Measurements from ENCODE around the gene ZDHHC3.
"Not testable (repeated sequence)": the region's sequence is repeated elsewhere in the genome, so short reads cannot be mapped to it uniquely, and the experiment has no call there.

The ZDHHC3 gene

DNA sequence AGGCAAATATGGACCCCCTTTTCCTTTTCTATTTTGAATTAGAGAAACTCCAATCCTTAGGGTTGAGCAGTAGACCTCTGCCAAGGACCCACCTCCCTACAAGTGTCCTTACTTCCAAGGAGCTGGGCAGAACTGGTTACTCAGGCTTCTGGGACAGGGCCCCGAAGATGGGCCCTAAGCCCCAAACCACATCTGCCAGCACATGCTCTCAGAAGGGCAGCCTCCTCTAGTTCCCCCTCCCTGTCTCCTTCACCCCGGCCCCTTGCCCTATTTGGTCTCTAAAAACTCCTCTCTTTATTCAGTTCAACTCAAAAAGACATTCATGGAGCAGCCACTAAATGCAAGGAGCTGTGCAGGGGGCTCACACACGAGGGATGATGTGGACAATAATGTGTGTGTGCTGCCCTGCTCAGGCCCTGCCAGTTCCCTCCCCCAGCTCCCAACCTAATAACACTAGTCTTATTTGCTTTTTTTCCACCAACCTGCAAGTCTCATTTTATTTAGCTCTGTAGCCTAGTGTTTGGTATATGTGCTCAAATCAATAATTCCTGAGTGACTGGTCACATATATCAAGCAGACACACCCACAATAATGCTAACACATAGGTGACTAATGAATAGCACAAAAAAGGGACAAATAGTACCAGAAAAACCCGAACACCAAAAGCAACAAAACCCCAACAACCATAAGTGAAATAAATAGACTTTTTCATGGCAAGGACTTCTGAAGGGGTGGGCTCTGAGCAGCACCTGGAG is 12.2 kb downstream of the ZDHHC3 start:
- DNase-seq: no peak

DNA sequence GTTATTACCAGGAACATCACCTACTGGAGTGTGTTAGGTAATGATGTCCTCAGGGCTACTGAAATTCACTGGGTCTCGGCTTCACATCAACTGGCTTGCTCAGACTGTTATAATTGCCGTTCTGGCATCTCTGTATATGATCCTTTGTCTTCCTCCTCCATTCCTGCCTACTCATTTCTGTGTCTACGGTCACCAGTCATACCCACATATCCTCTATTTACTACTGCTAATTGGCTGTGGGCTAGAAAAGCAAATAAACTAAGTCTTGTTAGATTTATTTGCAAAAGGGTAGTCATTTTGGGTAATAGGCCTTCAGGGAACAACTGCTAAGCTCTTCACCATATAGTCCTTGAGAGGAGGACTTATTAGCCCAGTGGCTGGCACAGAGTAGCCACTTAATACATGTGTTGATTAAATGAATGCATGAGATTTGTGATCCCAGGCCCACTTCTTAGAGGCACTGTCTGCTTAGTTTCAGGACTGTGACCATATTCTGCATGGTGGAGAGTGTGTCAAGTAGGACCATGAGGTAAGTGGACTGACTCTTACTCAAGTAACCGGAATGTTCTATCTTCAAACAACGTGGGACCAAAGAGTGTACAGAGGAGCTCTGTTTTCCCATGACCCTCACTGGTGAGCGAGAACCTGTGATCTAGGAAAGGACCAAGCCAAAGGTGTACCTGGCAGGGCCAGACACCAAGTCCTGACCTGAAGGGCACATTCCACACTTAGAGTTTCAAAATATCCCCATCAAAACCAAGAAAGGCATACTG is 13.2 kb downstream of the ZDHHC3 start:
- DNase-seq: no peak

DNA sequence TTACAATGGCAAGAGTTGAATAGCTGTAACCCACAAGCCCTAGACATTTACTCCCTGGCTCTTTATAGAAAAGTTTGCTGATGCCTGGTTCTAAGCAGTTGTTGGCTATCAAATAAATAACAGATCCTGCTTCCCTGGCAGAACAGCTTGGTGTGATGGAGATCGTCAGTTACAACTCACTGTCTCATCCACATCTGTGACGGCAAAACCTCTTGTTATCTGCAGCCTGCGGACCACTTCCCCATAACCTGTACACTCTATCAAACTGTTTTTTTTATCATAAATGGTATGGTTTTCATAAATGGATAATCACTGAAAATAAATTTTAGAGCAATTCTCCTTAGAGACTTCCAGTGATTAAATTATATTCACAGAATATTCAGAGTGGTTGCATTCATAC is 14.1 kb downstream of the ZDHHC3 start:
- no peak for DNase-seq

DNA sequence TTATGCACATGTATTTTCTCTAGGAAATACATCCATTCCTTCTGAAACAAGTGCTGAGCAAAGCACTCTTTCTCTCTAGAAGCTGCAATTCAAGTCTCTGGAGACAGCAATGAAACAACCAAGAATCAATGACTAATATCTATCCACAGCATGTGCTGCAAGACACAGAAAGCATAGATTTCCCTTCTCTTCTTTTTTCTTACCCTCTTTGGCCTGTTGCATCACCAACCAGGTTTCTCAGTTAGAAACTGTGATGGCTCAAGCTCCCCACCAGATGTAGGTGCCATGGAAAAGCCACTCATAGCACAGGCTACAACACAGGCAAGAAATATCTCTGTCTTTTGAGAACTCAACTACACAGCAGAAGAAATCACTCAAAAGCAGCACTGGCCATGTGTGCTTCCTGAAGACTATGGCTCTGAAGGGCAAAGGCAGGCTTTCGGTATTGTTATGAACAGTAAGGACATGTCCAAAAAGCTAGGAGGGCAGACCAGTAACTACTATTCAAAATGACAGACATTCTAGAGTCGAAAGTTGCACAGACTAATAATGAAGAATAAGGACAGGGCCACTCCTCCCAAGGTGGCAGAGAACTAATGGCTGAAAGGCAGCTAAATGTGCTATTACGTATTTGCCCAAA is 15.5 kb downstream of the ZDHHC3 start:
- no peak for DNase-seq

DNA sequence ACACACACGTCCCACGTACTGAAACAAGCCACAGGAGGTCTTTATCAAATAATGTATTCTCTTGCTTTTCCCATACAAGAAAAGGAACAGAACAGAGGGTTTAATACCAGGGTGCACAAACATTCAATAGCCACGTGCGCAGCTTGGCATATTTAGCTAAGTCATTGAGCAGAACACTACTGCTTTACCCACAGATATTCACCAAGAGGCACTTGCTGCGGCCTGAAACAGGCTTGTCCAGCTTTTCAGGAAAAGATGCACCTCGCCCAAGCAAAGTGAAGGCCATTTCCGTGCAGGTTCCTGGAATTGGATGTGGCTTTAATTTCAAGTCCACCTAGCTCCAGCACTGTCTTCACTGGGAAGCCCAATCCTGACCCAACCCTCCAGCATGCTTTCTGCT is 17.6 kb downstream of the ZDHHC3 start:
- DNase-seq: no peak

DNA sequence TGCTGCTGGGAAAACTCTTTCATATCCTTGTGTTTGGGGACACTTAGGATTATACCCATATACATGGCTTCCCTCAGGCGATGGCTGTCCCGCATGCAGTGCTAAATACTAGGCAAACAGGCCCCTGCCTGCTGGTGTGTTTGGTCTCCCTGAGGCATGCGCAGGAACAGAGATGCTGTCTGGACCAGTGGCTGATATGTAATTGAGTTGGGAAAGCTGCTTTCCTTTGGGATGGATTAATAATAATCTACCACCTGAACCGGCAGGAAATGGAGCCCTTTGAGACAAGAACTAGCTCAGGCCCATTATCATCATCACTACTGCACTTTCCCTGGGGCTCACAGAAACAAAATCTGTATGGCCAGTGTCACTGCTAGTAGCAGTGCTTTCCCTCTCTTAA is 18.0 kb downstream of the ZDHHC3 start:
- no peak for DNase-seq

DNA sequence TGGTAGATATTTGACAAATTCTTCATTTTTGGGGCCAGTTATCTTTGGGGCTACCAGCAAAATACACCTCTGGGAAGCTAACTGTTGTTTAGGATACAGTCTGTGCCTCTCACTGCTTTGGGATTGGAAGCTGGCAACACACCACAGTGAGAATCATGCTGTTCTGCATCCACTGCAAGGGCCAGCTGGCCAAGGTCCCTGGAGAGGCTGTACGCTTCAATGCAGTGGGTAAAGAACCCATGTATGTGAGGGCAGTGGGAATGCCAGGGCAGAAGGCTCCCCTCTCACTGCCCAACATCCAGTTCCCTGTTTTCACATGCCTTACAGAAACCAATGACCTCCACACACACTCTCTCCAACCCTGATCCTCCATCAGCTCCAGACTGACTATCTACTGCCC is 20.1 kb downstream of the ZDHHC3 start:
- DNase-seq: no peak

DNA sequence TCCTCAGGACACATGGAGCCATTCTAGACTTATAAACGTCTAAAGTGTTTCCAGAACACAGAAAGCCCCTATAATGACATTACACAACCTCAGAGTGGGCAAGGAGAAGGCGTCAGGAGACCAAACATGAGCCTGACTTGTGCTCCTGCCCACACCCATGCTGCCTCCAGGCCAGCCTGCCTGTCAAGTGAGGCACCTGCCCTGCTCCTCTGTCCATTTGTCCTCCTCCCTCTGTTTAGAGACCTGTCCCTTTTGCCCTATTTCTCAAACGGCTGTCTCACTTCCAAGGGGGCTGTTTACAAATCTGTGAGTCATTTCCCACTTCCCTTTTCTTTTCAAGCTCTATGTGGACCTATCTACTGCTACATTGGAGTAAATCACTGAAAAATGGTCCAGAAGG is 21.0 kb downstream of the ZDHHC3 start:
- no peak for DNase-seq

DNA sequence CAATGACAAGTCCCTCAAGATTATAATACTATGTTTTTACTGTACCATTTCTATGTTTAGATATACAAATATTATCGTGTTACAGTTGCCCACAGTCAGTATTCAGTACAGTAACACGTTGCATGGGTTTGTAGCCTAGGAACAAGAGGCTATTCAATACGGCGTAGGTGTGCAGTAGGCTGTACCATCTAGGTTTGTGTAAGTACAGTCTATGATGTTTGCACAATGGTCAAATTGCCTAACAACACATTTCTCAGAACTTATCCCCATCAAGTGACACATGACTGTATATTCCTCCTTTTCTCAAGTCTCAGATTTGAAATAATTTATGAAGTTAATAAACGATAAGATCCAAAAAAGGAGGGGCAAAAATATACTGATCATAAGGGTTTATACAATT is 21.7 kb downstream of the ZDHHC3 start:
- no peak for DNase-seq

DNA sequence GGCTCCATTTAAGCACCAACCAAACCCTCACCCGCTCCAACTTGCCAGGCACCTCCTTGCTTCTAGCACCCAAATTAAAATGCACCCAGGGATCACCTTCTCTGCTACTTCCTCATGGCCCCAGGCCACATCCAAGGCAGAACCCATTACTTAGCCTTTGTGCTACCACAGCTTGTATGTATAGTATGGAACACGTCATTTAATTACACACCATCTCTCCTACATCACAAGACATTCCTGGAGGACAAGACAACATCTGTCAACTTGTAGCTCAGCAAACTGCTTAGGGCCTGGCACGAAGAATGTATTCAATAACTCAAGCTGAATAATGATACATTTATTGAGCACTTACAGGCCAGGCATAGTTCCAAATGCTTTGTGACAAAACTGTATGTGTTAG is 23.3 kb downstream of the ZDHHC3 start:
- no peak for DNase-seq

DNA sequence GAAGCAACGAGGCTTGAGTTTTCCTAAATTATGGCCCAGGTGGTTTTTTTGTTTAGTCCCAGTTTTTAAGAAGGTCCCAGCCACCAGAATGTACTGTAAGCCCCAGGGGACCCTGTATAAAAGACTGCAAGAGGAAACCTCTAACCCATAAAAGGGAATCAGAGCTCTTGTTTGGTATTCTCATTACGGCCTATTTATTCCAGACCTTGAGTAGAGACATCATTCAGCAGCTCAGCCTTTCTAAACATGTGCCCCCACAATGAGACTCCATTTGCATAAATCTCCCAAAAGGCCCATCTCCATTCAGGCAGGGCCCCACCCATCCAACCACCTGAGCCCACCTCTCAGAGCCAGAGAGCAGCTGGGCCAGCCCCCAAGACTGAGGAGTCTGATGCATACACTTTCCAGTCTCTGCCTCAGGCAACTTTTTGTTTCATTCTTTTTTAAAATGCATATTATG is 25.7 kb downstream of the ZDHHC3 start:
- no peak for DNase-seq

DNA sequence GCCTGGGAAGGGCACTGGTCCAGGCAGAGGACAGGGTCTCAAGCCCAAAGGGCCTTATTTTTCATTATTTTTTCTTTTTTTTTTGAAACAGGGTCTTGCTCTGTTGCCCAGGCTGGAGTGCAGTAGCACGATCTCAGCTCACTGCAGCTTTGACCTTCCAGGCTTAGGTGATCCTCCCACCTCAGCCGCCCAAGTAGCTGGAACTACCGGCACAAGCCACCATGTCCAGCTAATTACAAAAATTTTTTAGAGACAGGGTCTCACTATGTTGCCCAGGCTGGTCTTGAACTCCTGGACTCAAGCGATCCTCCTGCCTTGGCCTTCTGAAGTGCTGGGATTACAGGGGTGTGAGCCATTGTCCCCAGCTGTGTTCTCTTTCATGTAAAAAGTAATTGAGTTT is 26.2 kb downstream of the ZDHHC3 start:
- DNase-seq: not testable (repeated sequence)

DNA sequence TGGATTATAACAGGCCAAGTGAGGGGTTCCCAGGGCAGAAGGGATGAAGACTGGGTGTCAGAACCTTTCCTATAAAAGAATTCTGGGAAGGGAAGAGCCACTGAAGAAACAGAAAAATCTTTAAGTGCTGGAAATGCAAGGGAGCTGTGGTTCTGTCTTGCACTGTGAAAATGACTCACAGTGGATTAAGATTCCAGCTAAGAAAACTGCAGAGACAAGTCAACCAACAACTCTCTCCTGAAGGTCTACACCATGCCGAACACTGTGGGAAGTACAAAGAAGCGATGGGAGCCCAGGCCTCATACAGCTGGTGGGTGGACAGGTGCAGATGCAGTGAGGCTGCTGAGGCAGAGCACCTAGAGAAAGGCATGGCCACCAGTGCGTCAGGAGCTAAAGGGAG is 27.7 kb downstream of the ZDHHC3 start:
- no peak for DNase-seq

DNA sequence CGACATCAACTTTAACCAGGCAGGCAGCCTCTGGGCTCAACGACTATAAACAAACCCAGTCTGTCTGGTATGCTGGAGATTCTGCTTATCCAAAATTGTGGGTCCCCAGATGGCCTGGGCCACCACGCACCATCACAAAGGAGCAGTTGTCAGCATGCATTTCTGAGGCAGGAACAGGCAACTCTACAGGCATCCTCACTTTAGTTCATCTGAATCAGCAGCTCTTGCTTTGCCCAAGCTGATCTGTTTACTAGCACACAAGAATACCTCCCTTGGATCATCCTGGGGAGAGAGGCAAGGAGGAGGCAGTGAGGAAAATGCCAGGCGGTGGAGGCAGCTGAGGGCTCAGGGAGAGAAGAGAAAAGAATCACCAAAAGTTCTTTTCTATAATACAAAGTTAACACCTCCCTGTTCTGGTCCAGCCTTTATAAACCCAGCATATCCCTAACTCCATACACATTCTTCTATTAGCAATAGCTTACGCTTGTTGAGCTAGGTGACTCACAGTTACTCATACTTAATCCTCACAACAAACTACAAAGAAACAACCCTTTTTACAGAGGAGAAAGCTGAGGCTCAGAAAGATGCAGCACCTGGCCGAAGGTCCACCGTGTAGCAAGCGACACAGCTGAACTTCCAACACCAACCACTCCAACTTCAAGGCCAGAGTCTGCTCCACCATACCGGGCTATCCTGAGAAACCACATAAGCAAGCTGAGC is 33.6 kb downstream of the ZDHHC3 start:
- no peak for DNase-seq

DNA sequence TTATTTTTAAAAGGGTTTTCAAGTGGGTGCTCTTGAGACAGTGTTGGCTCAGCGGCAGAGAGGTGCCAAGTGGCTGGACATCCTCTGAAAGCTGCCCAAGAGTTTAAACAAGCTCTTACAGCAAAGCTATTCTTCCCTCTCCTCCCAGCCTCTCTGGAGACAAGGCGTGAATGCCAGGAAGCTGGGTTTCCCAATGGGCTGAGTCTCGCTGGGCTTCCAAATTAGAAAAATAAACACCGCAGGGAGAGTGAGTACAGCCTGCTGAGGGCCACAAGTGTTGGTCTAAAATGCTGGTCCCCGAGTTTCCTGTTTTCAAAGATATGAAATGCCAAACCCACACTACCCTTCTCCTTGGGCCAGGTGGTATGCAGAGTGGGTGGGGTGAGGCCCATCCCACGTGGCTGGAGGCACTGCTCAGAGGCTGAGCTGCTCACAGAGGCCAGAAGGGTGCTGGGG is 36.4 kb downstream of the ZDHHC3 start:
- no peak for DNase-seq

DNA sequence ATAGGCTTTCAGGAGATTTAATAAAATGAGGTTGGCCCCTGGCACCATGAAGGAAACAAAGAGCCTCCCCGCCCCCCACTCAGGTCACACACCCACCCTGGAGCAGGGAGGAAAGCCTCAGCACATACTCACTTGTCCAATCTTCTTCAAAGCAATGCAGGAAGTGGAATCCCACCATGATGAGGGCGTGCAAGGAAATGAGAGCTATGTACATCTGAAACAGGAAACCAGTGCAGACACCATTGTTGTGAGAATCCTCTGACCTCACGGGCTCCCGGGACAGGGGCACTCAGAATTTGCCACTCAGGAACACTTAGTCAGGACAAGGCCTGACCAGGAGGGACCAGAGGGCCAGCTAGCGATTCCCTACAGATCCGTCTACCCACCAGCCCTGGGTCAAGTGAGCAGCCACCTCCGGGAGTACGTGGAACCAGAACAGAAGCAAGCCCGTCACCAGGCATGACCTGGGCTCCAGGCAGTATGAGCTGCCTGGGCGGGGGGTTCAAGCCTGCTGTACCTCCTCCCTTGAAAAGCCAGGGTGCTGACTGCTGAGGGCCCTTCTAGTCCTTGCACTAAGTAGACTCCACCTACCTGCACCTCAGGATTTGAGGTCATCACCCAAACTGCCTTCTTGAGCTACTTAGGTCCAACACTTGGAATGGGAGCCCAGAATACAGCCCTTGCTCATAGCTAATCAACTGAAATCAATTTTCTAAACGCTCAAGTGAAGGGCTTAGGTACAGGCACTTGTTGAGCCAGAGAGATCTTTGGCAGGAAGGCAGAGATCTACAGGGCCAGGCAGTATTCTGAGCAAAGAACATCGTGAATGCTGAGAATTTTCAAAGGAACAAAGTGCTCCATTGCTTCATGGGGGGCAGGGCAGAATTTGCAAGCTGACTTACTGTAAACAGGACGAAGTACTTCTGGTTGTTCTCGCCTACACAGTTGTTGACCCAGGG is 42.7 kb downstream of the ZDHHC3 start:
- no peak for DNase-seq

DNA sequence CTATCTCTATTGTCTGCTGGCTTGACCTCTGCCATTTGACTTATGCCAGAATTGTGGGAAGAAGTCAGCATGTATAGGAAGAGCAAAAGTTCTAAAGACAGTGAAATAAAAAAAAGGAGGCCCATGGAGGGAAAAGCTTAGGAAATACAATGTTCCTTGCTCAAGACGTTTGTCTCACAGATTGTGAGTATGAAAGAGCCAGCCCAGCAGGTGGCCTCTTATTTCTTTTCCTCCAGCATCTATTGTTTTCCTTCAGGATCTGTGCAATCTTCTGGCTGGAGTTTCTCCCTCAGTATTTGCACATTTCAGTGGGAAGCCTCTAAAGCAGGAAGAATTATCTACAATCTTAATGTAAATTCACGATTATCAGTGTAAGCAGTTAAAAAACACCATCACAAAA is 43.7 kb downstream of the ZDHHC3 start:
- DNase-seq: no peak

DNA sequence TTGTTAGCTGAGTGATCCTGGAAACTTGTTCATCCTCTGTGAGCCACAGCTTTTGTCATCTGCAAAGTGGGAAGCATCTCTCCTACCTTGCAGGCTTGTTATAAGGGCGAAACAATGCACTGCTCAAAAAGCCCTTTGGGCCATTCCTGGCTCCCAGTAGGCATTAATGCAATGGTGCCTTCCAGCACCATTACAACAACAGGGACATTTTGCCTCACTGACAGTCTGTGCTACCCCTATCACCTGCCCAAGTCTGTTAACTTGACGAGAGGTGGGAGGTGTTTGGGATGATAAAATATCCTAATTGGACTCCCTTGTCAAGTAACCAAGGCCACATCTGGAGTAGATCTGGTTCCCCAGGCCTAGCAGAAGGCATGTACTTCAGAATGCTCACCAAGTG is 44.2 kb downstream of the ZDHHC3 start:
- no peak for DNase-seq

DNA sequence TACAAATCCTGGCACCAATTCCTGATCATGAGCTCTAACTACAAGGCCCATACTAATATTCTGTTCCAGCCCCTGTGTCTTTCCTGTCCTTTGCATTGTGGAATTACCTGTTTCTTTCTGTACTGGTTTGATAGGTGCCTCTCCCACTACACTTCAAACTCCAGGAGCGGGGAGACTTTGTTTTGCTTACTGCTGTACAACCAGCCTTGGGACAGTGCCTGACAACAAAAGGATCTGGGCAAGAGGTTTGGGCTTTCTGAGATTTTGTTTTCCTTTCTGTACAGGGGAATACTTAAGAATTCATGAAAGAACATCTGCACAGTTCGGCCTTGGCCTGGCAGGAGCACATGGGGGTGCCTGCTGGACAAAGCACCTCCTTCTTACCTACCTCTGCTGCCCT is 45.1 kb downstream of the ZDHHC3 start:
- DNase-seq: no peak

DNA sequence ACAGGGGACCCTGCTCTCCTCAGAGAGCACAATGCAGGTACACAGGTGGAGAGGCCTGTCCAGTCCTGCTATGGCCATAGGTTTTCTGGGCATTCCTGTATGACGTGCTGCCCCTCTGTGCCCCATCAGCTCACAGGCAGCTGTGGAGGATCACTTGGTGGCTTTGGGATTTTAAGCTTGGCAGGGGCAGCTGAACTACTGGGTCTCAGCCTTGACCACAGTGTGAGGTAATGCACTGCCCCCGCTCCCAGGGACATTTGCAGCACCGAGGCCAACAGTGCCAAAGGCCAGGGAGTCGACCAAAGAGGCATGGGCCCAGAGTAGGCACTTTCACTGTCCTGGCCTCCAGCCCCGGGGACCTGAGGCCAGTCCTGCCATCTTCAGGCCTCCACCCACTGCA is 46.2 kb downstream of the ZDHHC3 start:
- DNase-seq: no peak

DNA sequence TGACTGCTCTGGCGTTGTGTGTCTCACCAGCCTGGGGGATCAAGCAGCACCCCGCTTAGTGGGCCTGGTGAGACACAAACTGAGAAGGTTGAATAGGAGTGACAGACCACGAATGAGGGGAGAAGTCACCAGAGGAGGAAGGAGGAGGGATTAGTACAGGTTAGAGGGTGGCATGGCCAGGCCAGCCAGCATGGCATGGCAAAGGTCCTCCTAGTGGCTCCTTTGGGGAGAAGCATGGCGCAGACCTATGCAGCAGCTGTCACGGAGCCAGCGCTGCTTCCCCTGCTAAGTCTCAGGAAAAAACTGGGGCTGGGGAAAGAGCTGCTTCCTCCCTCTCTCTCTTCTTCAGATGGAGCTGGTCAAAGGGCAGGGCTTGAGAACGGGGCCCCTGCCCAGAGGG is 48.6 kb downstream of the ZDHHC3 start:
- DNase-seq: no peak

DNA sequence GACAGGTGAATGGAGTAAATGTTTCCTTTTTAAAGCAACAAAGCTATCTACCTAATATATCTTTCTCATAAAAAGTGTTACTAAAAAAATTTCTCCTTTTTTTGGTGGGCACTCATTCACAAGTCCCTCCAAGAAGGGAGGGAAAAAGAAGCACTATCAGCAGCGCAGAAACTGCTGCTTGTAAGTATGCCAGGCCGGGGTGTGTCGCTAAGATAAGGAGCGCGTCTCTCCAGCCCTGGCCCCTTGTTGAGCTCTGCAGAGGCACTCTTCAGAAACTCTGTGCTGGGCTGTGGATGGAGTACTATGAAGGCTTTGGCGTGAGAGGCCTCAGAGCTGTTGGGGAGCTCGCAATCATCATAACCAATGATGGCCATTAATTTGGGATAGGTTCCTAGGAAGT is 49.1 kb downstream of the ZDHHC3 start:
- no peak for DNase-seq
